Ishikawa (cell line): ENCODE results near the gene KLHL6.

Experiments used
- CEBPB ChIP-seq: IDR thresholded peaks from 2 replicates; pipeline ENCODE4 v1.6.1; 2012
- CREB1 ChIP-seq: IDR thresholded peaks from 2 replicates; pipeline ENCODE4 v1.6.1; 2012; ENCODE audit warnings: low read depth
- EGR1 ChIP-seq: IDR thresholded peaks from 2 replicates; pipeline ENCODE4 v1.6.1; 2012
- EP300 ChIP-seq: IDR thresholded peaks from 2 replicates; pipeline ENCODE4 v1.6.1; 2012; ENCODE audit warnings: borderline replicate concordance
- FOXM1 ChIP-seq: IDR thresholded peaks from 2 replicates; pipeline ENCODE4 v1.6.1; 2012; ENCODE audit warnings: low read depth, borderline replicate concordance
- NFIC ChIP-seq: IDR thresholded peaks from 2 replicates; pipeline ENCODE4 v1.6.1; 2012
- RAD21 ChIP-seq: IDR thresholded peaks from 2 replicates; pipeline ENCODE4 v1.6.1; 2012; ENCODE audit warnings: low read depth
- TAF1 ChIP-seq: IDR thresholded peaks from 2 replicates; pipeline ENCODE4 v1.6.1; 2012; ENCODE audit warnings: low read depth, mild to moderate bottlenecking
- TCF12 ChIP-seq: IDR thresholded peaks from 2 replicates; pipeline ENCODE4 v1.6.1; 2012; ENCODE audit warnings: low read depth
- TEAD4 ChIP-seq: IDR thresholded peaks from 2 replicates; pipeline ENCODE4 v1.6.1; 2012
- USF1 ChIP-seq: IDR thresholded peaks from 2 replicates; pipeline ENCODE4 v1.6.1; 2012
- YY1 ChIP-seq: IDR thresholded peaks from 2 replicates; pipeline ENCODE4 v1.6.1; 2012; ENCODE audit warnings: low read depth
- ZBTB7A ChIP-seq: IDR thresholded peaks from 2 replicates; pipeline ENCODE4 v1.6.1; 2012; ENCODE audit warnings: low read depth
- TF ChIP-seq, protein P1 (sequence below): IDR thresholded peaks from 2 replicates; pipeline ENCODE4 v1.6.1; 2012
- TF ChIP-seq, protein P2 (sequence below): IDR thresholded peaks from 2 replicates; pipeline ENCODE4 v1.6.1; 2012; ENCODE audit warnings: low read depth, mild to moderate bottlenecking

Gene KLHL6

DNA sequence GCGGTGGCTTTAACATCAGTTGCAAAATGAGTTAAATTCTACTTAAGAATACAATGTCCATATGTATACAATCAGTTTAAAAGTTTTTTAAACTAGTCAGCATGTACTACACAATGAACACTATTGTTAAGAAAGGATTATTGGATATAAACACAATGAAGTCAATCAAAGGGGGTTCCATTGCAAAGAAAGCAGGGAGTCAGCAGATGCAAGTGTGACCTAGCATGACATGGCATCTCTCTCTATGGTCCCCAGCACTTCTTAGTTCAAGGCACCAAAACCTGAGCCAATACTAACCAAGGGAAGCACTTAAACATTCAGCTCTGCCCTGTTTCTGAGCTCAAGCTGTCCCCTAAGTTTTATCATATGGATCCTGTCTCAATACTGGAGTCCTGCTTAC is 17.0 kb downstream of the KLHL6 start:
- TF ChIP-seq EP300 (no peak), CEBPB (no peak), NFIC (no peak), TAF1 (no peak), USF1 (no peak)
- TF ChIP-seq, protein P1, sequence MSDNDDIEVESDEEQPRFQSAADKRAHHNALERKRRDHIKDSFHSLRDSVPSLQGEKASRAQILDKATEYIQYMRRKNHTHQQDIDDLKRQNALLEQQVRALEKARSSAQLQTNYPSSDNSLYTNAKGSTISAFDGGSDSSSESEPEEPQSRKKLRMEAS = no peak

DNA sequence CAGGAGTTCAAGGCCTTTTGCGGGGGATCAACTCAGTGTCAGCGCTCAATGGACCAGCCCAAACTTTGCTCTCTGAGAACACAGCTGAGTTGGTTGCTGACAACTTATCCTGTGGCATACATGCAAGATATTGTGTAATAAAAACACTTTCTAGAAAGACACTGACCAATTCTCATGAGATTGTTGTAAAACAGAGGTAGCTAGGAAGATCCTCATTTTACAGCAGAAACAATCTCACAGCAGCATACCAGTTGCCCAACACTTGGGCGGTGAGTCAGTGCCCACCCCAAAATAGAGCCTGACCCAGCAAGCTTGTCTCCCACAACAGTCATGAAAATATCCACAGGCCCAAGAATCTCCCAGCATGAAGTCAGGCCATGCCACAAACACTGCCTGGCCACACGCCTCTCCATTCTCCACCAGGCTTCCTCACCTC is 18.2 kb downstream of the KLHL6 start:
- TF ChIP-seq EGR1 (no peak), CREB1 (no peak), TCF12 (no peak), TAF1 (no peak), USF1 (no peak), YY1 (no peak), FOXM1 (no peak), NFIC (no peak), ZBTB7A (no peak), CEBPB (no peak), RAD21 (no peak), EP300 (no peak), TEAD4 (no peak)
- TF ChIP-seq, protein P1 = no peak
- TF ChIP-seq, protein P2, sequence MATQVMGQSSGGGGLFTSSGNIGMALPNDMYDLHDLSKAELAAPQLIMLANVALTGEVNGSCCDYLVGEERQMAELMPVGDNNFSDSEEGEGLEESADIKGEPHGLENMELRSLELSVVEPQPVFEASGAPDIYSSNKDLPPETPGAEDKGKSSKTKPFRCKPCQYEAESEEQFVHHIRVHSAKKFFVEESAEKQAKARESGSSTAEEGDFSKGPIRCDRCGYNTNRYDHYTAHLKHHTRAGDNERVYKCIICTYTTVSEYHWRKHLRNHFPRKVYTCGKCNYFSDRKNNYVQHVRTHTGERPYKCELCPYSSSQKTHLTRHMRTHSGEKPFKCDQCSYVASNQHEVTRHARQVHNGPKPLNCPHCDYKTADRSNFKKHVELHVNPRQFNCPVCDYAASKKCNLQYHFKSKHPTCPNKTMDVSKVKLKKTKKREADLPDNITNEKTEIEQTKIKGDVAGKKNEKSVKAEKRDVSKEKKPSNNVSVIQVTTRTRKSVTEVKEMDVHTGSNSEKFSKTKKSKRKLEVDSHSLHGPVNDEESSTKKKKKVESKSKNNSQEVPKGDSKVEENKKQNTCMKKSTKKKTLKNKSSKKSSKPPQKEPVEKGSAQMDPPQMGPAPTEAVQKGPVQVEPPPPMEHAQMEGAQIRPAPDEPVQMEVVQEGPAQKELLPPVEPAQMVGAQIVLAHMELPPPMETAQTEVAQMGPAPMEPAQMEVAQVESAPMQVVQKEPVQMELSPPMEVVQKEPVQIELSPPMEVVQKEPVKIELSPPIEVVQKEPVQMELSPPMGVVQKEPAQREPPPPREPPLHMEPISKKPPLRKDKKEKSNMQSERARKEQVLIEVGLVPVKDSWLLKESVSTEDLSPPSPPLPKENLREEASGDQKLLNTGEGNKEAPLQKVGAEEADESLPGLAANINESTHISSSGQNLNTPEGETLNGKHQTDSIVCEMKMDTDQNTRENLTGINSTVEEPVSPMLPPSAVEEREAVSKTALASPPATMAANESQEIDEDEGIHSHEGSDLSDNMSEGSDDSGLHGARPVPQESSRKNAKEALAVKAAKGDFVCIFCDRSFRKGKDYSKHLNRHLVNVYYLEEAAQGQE = no peak

GRCh38 chr3:183536238-183536880 is 19.1 kb downstream of the KLHL6 start:
- TF ChIP-seq EGR1 (no peak), YY1 (no peak)
- TF ChIP-seq, protein P1 = no peak

GRCh38 chr3:183534249-183534648 is 21.3 kb downstream of the KLHL6 start:
- TF ChIP-seq TEAD4 = no peak

- TF ChIP-seq EP300 (no peak), YY1 (no peak), TAF1 (no peak), NFIC (no peak), FOXM1 (no peak), CEBPB (no peak), CREB1 (no peak), ZBTB7A (no peak), RAD21 (no peak), USF1 (no peak), EGR1 (no peak), TCF12 (no peak), TEAD4 (no peak)
- TF ChIP-seq, protein P2 = no peak
- TF ChIP-seq, protein P1 = no peak
Measured at GRCh38 chr3:183533412-183534132, 21.9 kb downstream of the KLHL6 start.
